MM.1S (cell line): ENCODE data around the gene GPR62.

Experiments used
- EZH2phosphoT487 ChIP-seq: fragments of 300-600 bp; sonication (generic); IDR thresholded peaks from 2 replicates; pipeline ENCODE4 v1.6.1; 2018; ENCODE audit warnings: antibody characterized with exemption, low read length
- TF ChIP-seq, protein P1 (sequence below): fragments of 300-600 bp; sonication (generic); IDR thresholded peaks from 2 replicates; pipeline ENCODE4 v1.5.1; 2016; ENCODE audit warnings: antibody characterized with exemption, low read length, mixed read lengths

GRCh38 chr3:51947215-51947900, 7.8 kb upstream of the GPR62 start:
- no peak for TF ChIP-seq EZH2phosphoT487
- TF ChIP-seq, protein P1, sequence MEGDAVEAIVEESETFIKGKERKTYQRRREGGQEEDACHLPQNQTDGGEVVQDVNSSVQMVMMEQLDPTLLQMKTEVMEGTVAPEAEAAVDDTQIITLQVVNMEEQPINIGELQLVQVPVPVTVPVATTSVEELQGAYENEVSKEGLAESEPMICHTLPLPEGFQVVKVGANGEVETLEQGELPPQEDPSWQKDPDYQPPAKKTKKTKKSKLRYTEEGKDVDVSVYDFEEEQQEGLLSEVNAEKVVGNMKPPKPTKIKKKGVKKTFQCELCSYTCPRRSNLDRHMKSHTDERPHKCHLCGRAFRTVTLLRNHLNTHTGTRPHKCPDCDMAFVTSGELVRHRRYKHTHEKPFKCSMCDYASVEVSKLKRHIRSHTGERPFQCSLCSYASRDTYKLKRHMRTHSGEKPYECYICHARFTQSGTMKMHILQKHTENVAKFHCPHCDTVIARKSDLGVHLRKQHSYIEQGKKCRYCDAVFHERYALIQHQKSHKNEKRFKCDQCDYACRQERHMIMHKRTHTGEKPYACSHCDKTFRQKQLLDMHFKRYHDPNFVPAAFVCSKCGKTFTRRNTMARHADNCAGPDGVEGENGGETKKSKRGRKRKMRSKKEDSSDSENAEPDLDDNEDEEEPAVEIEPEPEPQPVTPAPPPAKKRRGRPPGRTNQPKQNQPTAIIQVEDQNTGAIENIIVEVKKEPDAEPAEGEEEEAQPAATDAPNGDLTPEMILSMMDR = no peak
